GM13976 (cell line): ENCODE data around the gene TMEM198.

Experiments
- DNase-seq: peaks from one replicate; pipeline ENCODE4 v3.0.0; 2012; ENCODE audit warnings: low spot score
- CTCF ChIP-seq: IDR thresholded peaks from 2 replicates; pipeline ENCODE4 v1.5.1; 2012; ENCODE audit warnings: borderline replicate concordance, mild to moderate bottlenecking; ENCODE audit not compliant: insufficient read depth; ENCODE audit errors: extremely low read depth, missing control alignments, control extremely low read depth
- in situ Hi-C: fragments of 300-500 bp; cut with MboI; formaldehyde crosslinking; loops from one replicate; pipeline ENCODE4 v1.12.0; 2022; ENCODE audit warnings: low sequenced_read_pairs, mixed read lengths, inconsistent platforms; ENCODE audit not compliant: unreplicated experiment

Gene TMEM198

GRCh38 chr2:219544567-219544966 lies 739 bp downstream of the TMEM198 start:
- in situ Hi-C loops = no loop called here
- DNase-seq = no peak
- no peak for TF ChIP-seq CTCF

- no peak for TF ChIP-seq CTCF
- DNase-seq = no peak
- in situ Hi-C loops = no loop called here
These were observed 1.6 kb downstream of the TMEM198 start for GRCh38 chr2:219545295-219545942.

GRCh38 chr2:219545943-219546352 lies 2.1 kb downstream of the TMEM198 start:
- in situ Hi-C loops = no loop called here
- TF ChIP-seq CTCF = no peak
- DNase-seq = no peak

GRCh38 chr2:219547621-219548020 lies 3.8 kb downstream of the TMEM198 start:
- no peak for DNase-seq
- no peak for TF ChIP-seq CTCF
- in situ Hi-C loops = no loop called here

- in situ Hi-C loops = no loop called here
- TF ChIP-seq CTCF = no peak
- DNase-seq = no peak
These were observed 5.2 kb downstream of the TMEM198 start for GRCh38 chr2:219548990-219549389.

GRCh38 chr2:219549619-219550018 lies 5.8 kb downstream of the TMEM198 start:
- no peak for TF ChIP-seq CTCF
- in situ Hi-C loops = no loop called here
- DNase-seq = no peak
